Naive thymus-derived CD4-positive, alpha-beta T cell (primary cell): ENCODE results near the gene ZNF14. TPM values are rescaled to one million over a fixed set of nuclear protein-coding genes. Genes with fewer than 3 reads are reported as not detected.
"Not testable (repeated sequence)": the region's sequence is repeated elsewhere in the genome, so short reads cannot be mapped to it uniquely, and the experiment has no call there.

ENCODE experiments used
- ATAC-seq: fragments of 150-1000 bp; cut with Tn5 transposase; 2 replicates; pipeline ENCODE4 v1.10.0; 2021; ENCODE audit warnings: mild to moderate bottlenecking, moderate library complexity
- CTCF ChIA-PET: fragments of 350-600 bp; sonication (Branson Sonifier 250); formaldehyde crosslinking; loops from one replicate; lab custom pipeline; 2021; ENCODE audit warnings: antibody characterized with exemption; lab: Charles Lee
- POLR2A ChIA-PET: fragments of 350-600 bp; sonication (Branson Sonifier 250); formaldehyde crosslinking; loops from one replicate; lab custom pipeline; 2021; ENCODE audit warnings: antibody characterized with exemption, inconsistent platforms; lab: Charles Lee
- DNase-seq, 9 donors: peaks; one replicate each; pipeline versions ENCODE4 v3.0.0 to v3.0.0-alpha.2; 2020 to 2022; ENCODE audit warnings: mixed read lengths in 1 of 9
- H3K27ac ChIP-seq: one replicate; pipeline ENCODE4 v1.7.0; 2013; ENCODE audit warnings: mild to moderate bottlenecking, low read depth, low read length, moderate library complexity
- H3K27me3 ChIP-seq, 2 donors: one replicate each; pipeline ENCODE4 v1.7.0; 2013; ENCODE audit warnings: low read length in 2 of 2, mild to moderate bottlenecking in 2 of 2, moderate library complexity in 2 of 2; ENCODE audit not compliant: control insufficient read depth in 2 of 2, insufficient read depth in 2 of 2
- H3K36me3 ChIP-seq, 3 experiments: 1 replicate in 2 of 3; 2 replicates in 1 of 3; pipeline ENCODE4 v1.7.0; 2013; ENCODE audit warnings: low read length in 3 of 3, mild to moderate bottlenecking in 3 of 3, moderate library complexity in 1 of 3; ENCODE audit not compliant: insufficient read depth in 3 of 3, control insufficient read depth in 2 of 3
- H3K4me1 ChIP-seq, 2 donors: one replicate each; pipeline ENCODE4 v1.7.0; 2013; ENCODE audit warnings: low read length in 2 of 2, mild to moderate bottlenecking in 2 of 2, moderate library complexity in 1 of 2; ENCODE audit not compliant: control insufficient read depth in 2 of 2, insufficient read depth in 2 of 2
- H3K4me3 ChIP-seq: 2 replicates; pipeline ENCODE4 v1.7.0; 2013; ENCODE audit warnings: mild to moderate bottlenecking, low read length
- H3K9me3 ChIP-seq, 3 experiments: 1 replicate in 2 of 3; 2 replicates in 1 of 3; pipeline ENCODE4 v1.7.0; 2013; ENCODE audit warnings: low read length in 3 of 3; ENCODE audit not compliant: control insufficient read depth in 2 of 3
- H3K27ac Mint-ChIP-seq, 9 donors: one replicate each; pipeline ENCODE4 v1.8.0; 2020 to 2022; ENCODE audit warnings: mixed read lengths in 9 of 9, mild to moderate bottlenecking in 8 of 9, moderate library complexity in 5 of 9, inconsistent platforms in 2 of 9
- H3K27me3 Mint-ChIP-seq, 5 donors: one replicate each; pipeline ENCODE4 v1.8.0; 2021 to 2022; ENCODE audit warnings: mixed read lengths in 5 of 5, mild to moderate bottlenecking in 1 of 5
- H3K36me3 Mint-ChIP-seq, 5 donors: one replicate each; pipeline ENCODE4 v1.8.0; 2020 to 2022; ENCODE audit warnings: mixed read lengths in 5 of 5, mild to moderate bottlenecking in 3 of 5, inconsistent platforms in 1 of 5
- H3K4me1 Mint-ChIP-seq, 7 donors: one replicate each; pipeline ENCODE4 v1.8.0; 2020 to 2022; ENCODE audit warnings: mixed read lengths in 7 of 7, mild to moderate bottlenecking in 3 of 7, inconsistent platforms in 1 of 7
- H3K4me3 Mint-ChIP-seq, 10 donors: one replicate each; pipeline ENCODE4 v1.8.0; 2020 to 2022; ENCODE audit warnings: mild to moderate bottlenecking in 10 of 10, mixed read lengths in 10 of 10, moderate library complexity in 6 of 10, inconsistent platforms in 2 of 10
- H3K9me3 Mint-ChIP-seq, 11 donors: one replicate each; pipeline ENCODE4 v1.8.0; 2020 to 2022; ENCODE audit warnings: mixed read lengths in 11 of 11, mild to moderate bottlenecking in 4 of 11, inconsistent platforms in 1 of 11, moderate library complexity in 1 of 11
- intact Hi-C, 2 donors: fragments of 100-400 bp; cut with micrococcal nuclease; formaldehyde crosslinking; loops; one replicate each; pipeline ENCODE4 v1.15.1; 2023
- polyA plus RNA-seq, 2 donors: library from polyadenylated mRNA; unstranded; fragments of 300-500 nt; fragmentation: Illumina TruSeq; gene quantifications; one replicate each; pipeline ENCODE4 v1.2.3, GENCODE V29; 2021
- total RNA-seq, 6 experiments: library from RNA in 5 of 6; stranded (reverse) in 5 of 6; gene quantifications; 1 replicate in 5 of 6; 2 replicates in 1 of 6; pipeline ENCODE4 v1.2.3 and lab custom pipeline; 2021 to 2026

The ZNF14 gene
- total and polyA plus RNA-seq, 7 experiments from 2014 or later, result 7.0 to 35.0 (median 17.6) TPM

- peaks cover 11 to 20% of the 10 kb centered on the region in 2 donors for H3K4me1 ChIP-seq
- ChIA-PET POLR2A (interaction anchor here (0.6 to 3.7 kb wide), 28 partner anchors 13 to 390 kb away, joined by 3 to 48 read pairs (median 5); partner anchors contain the start of genes GMIP, LPAR2, ZNF101 and ZNF14), CTCF (interaction anchor here (2.2 kb wide), 1 partner anchor 43 kb away, joined by 9 read pairs; the partner anchor contains the start of gene ZNF14)
- no peak for DNase-seq
- H3K4me3 ChIP-seq, result peak overlapping the region; percentile 91
- Mint-ChIP-seq H3K9me3 (peaks cover 0 to 27% (median 4%) of the 10 kb centered on the region in 11 donors), H3K27me3 (no peaks in the 10 kb centered on the region), H3K27ac (peak overlapping the region; percentile 88 to 99 (median 97)), H3K36me3 (peaks cover 7 to 45% (median 29%) of the 10 kb centered on the region in 5 donors), H3K4me3 (peak overlapping the region; percentile 91 to 100 (median 98)), H3K4me1 (peaks cover 25 to 67% (median 54%) of the 10 kb centered on the region in 7 donors)
- no peaks in the 10 kb centered on the region for H3K9me3 ChIP-seq
- H3K36me3 ChIP-seq, result no peaks in the 10 kb centered on the region
- peak overlapping the region; percentile 84 for H3K27ac ChIP-seq
- peak; percentile 14 for ATAC-seq
- no peaks in the 10 kb centered on the region for H3K27me3 ChIP-seq
- intact Hi-C loops, result loop anchor here (1.0 to 10.0 kb wide), 21 partner anchors 41 to 1245 kb away; partner anchors contain the start of genes ATP13A1 (in 2 of the 2), ZNF101 (in 2 of the 2), ZNF14 (in 2 of the 2) and ZNF430 (in 2 of the 2)
These were observed 42.9 kb upstream of the ZNF14 start for GRCh38 chr19:19775891-19776205.

- no peak for DNase-seq
- Mint-ChIP-seq H3K36me3 (peaks cover 7 to 38% (median 20%) of the 10 kb centered on the region in 5 donors), H3K27me3 (no peaks in the 10 kb centered on the region), H3K27ac (peak overlapping the region in 3 of 9 donors; percentile 3 to 51 (median 26)), H3K9me3 (peaks cover 0 to 20% (median 2%) of the 10 kb centered on the region in 11 donors), H3K4me1 (peaks cover 22 to 60% (median 52%) of the 10 kb centered on the region in 7 donors), H3K4me3 (peak overlapping the region; percentile 11 to 96 (median 48))
- ChIA-PET CTCF (interaction anchor here (0.9 kb wide), 1 partner anchor 97 kb away, joined by 3 read pairs; no protein-coding TSS in a partner anchor), POLR2A (interaction anchor here (0.8 to 3.7 kb wide), 2 partner anchors 47 to 106 kb away, joined by 3 to 46 read pairs; partner anchors contain the start of genes ZNF101 and ZNF506)
- Histone ChIP-seq H3K4me1 (peaks cover 11 to 20% of the 10 kb centered on the region in 2 donors), H3K27me3 (no peaks in the 10 kb centered on the region), H3K36me3 (no peaks in the 10 kb centered on the region), H3K4me3 (no peak overlapping the region), H3K9me3 (no peaks in the 10 kb centered on the region), H3K27ac (no peak overlapping the region)
- no peak for ATAC-seq
- intact Hi-C loops, result loop anchor here in 1 of 2 donors (5.0 to 10.0 kb wide), 4 partner anchors 280 to 637 kb away; partner anchors contain the start of genes BORCS8, RFXANK, TMEM161A and ZNF90
These were observed 41.6 kb upstream of the ZNF14 start for GRCh38 chr19:19774354-19775033.

GRCh38 chr19:19771963-19772362 lies 39.1 kb upstream of the ZNF14 start:
- H3K36me3 ChIP-seq, H3K4me3 ChIP-seq, H3K9me3 ChIP-seq, DNase-seq, CTCF ChIA-PET, ATAC-seq, POLR2A ChIA-PET, H3K27me3 Mint-ChIP-seq, H3K27ac ChIP-seq, H3K27me3 ChIP-seq, H3K4me3 Mint-ChIP-seq: not testable (repeated sequence)
- intact Hi-C loops, result loop anchor here in 1 of 2 donors (10.0 kb wide), 1 partner anchor 283 kb away; no protein-coding TSS in a partner anchor
- peaks cover 0 to 17% (median 12%) of the 10 kb centered on the region in 5 donors for H3K36me3 Mint-ChIP-seq
- H3K4me1 Mint-ChIP-seq, result peaks cover 6 to 37% (median 27%) of the 10 kb centered on the region in 7 donors
- H3K27ac Mint-ChIP-seq, result peak overlapping the region in 1 of 9 donors; percentile 45
- H3K9me3 Mint-ChIP-seq, result peaks cover 0 to 16% (median 0%) of the 10 kb centered on the region in 11 donors
- H3K4me1 ChIP-seq, result peaks cover 2 to 10% of the 10 kb centered on the region in 2 donors

GRCh38 chr19:19769971-19770370 lies 37.1 kb upstream of the ZNF14 start:
- peaks cover 0 to 13% (median 12%) of the 10 kb centered on the region in 5 donors for H3K36me3 Mint-ChIP-seq
- DNase-seq, ATAC-seq, H3K4me3 ChIP-seq, H3K27me3 ChIP-seq, H3K36me3 ChIP-seq, CTCF ChIA-PET, H3K27ac ChIP-seq, H3K4me1 ChIP-seq, H3K27ac Mint-ChIP-seq, H3K4me3 Mint-ChIP-seq, H3K9me3 ChIP-seq, POLR2A ChIA-PET, H3K27me3 Mint-ChIP-seq: not testable (repeated sequence)
- H3K9me3 Mint-ChIP-seq, result peaks cover 0 to 24% (median 0%) of the 10 kb centered on the region in 11 donors
- H3K4me1 Mint-ChIP-seq, result peaks cover 0 to 22% (median 13%) of the 10 kb centered on the region in 7 donors
- intact Hi-C loops, result loop anchor here in 1 of 2 donors (10.0 kb wide), 1 partner anchor 285 kb away; no protein-coding TSS in a partner anchor

- POLR2A ChIA-PET, result interaction anchor here (1.2 to 1.3 kb wide), 2 partner anchors 18 to 200 kb away, joined by 3 to 4 read pairs; no protein-coding TSS in a partner anchor
These were observed 25.3 kb upstream of the ZNF14 start for GRCh38 chr19:19758164-19758563.

GRCh38 chr19:19752760-19753403 lies 20.0 kb upstream of the ZNF14 start:
- ChIA-PET CTCF (no interaction called here), POLR2A (no interaction called here)
- H3K27me3 Mint-ChIP-seq, result no peaks in the 10 kb centered on the region

More at GRCh38 chr19:19758164-19758563, 25.3 kb upstream of the ZNF14 start:
- Histone ChIP-seq H3K9me3 (no peaks in the 10 kb centered on the region), H3K4me1 (no peaks in the 10 kb centered on the region), H3K4me3 (no peak overlapping the region), H3K36me3 (no peaks in the 10 kb centered on the region), H3K27me3 (no peaks in the 10 kb centered on the region), H3K27ac (no peak overlapping the region)
- CTCF ChIA-PET, result no interaction called here
- ATAC-seq (no peak), DNase-seq (no peak)
- intact Hi-C loops, result no loop called here
- Mint-ChIP-seq H3K4me1 (peaks cover 0 to 4% (median 0%) of the 10 kb centered on the region in 7 donors), H3K4me3 (no peak overlapping the region), H3K27me3 (no peaks in the 10 kb centered on the region), H3K9me3 (peaks cover 0 to 12% (median 0%) of the 10 kb centered on the region in 11 donors), H3K36me3 (peaks cover 0 to 20% (median 5%) of the 10 kb centered on the region in 5 donors), H3K27ac (peak overlapping the region in 1 of 9 donors; percentile 9)

More at GRCh38 chr19:19752760-19753403, 20.0 kb upstream of the ZNF14 start:
- Histone ChIP-seq H3K4me1 (no peaks in the 10 kb centered on the region), H3K9me3 (no peaks in the 10 kb centered on the region), H3K27me3 (no peaks in the 10 kb centered on the region), H3K4me3 (no peak overlapping the region), H3K27ac (no peak overlapping the region), H3K36me3 (no peaks in the 10 kb centered on the region)
- ATAC-seq, result no peak
- no peaks in the 10 kb centered on the region for H3K4me1 Mint-ChIP-seq
- no peak overlapping the region for H3K27ac Mint-ChIP-seq
- DNase-seq, result no peak
- H3K36me3 Mint-ChIP-seq, result peaks cover 0 to 3% (median 0%) of the 10 kb centered on the region in 5 donors
- peaks cover 0 to 9% (median 0%) of the 10 kb centered on the region in 11 donors for H3K9me3 Mint-ChIP-seq
- no peak overlapping the region for H3K4me3 Mint-ChIP-seq
- intact Hi-C loops, result no loop called here
